Testis (tissue), 2 donors: Measurements from ENCODE around the gene B3GALNT2.

Experiments used
- CTCF ChIP-seq, 3 experiments: fragments of 450-650 bp in 2 of 3; fragments of 200-600 bp in 1 of 3; sonication (generic) in 1 of 3; IDR thresholded peaks; one replicate each; pipeline ENCODE4 v1.5.1; 2016 to 2019; ENCODE audit warnings: antibody characterized with exemption in 3 of 3, mild to moderate bottlenecking in 2 of 3, moderate library complexity in 1 of 3
- POLR2A ChIP-seq: fragments of 450-650 bp; IDR thresholded peaks from one replicate; pipeline ENCODE4 v1.6.1; 2017; ENCODE audit warnings: antibody characterized with exemption, mild to moderate bottlenecking, moderate library complexity

GRCh38 chr1:235491644-235492043 is 12.6 kb downstream of the B3GALNT2 start:
- no peak for TF ChIP-seq CTCF (IDR thresholded peaks at IDR 0.05)
- TF ChIP-seq POLR2A = no peak
